Measurements from ENCODE around the gene MRTFA.
A peak's percentile ranks its signal among the peaks of the same experiment; 100 is the strongest.
"Not testable (repeated sequence)": the region's sequence is repeated elsewhere in the genome, so short reads cannot be mapped to it uniquely, and the experiment has no call there.

The MRTFA gene

GRCh38 chr22:40521046-40521445 lies 115.5 kb downstream of the MRTFA start:
- no peak for DNase-seq (ENCODE audit: low spot score)

GRCh38 chr22:40520562-40520961 lies 116.0 kb downstream of the MRTFA start:
- DNase-seq (ENCODE audit: low spot score): no peak

- DNase-seq (ENCODE audit: low spot score): no peak
These were observed 116.6 kb downstream of the MRTFA start for GRCh38 chr22:40519948-40520331.

- no peak for DNase-seq (ENCODE audit: low spot score)
These were observed 117.1 kb downstream of the MRTFA start for GRCh38 chr22:40519284-40519947.

GRCh38 chr22:40518840-40519239 lies 117.7 kb downstream of the MRTFA start:
- no peak for DNase-seq (ENCODE audit: low spot score)

- DNase-seq (ENCODE audit: low spot score): no peak
These were observed 118.9 kb downstream of the MRTFA start for GRCh38 chr22:40517631-40518030.

GRCh38 chr22:40516416-40516815 lies 120.1 kb downstream of the MRTFA start:
- DNase-seq (ENCODE audit: low spot score): no peak

GRCh38 chr22:40512426-40513136 lies 123.9 kb downstream of the MRTFA start:
- peak; percentile 80 for DNase-seq (ENCODE audit: low spot score)

GRCh38 chr22:40511604-40512003 lies 124.9 kb downstream of the MRTFA start:
- no peak for DNase-seq (ENCODE audit: low spot score)

GRCh38 chr22:40510631-40511364 lies 125.7 kb downstream of the MRTFA start:
- DNase-seq (ENCODE audit: low spot score): no peak

- DNase-seq (ENCODE audit: low spot score): peak; percentile 56
These were observed 127.0 kb downstream of the MRTFA start for GRCh38 chr22:40509401-40510134.

GRCh38 chr22:40508046-40508445 lies 128.5 kb downstream of the MRTFA start:
- not testable (repeated sequence) for DNase-seq (ENCODE audit: low spot score)

GRCh38 chr22:40507491-40507890 lies 129.0 kb downstream of the MRTFA start:
- no peak for DNase-seq (ENCODE audit: low spot score)

- no peak for DNase-seq (ENCODE audit: low spot score)
These were observed 129.8 kb downstream of the MRTFA start for GRCh38 chr22:40506762-40507161.

GRCh38 chr22:40504285-40505249 lies 132.0 kb downstream of the MRTFA start:
- DNase-seq (ENCODE audit: low spot score): no peak

- DNase-seq (ENCODE audit: low spot score): no peak
These were observed 133.6 kb downstream of the MRTFA start for GRCh38 chr22:40502919-40503318.

- DNase-seq (ENCODE audit: low spot score): not testable (repeated sequence)
These were observed 136.1 kb downstream of the MRTFA start for GRCh38 chr22:40500465-40500786.

GRCh38 chr22:40499209-40499623 lies 137.3 kb downstream of the MRTFA start:
- peak; percentile 77 for DNase-seq (ENCODE audit: low spot score)

- peak; percentile 61 for DNase-seq (ENCODE audit: low spot score)
These were observed 137.9 kb downstream of the MRTFA start for GRCh38 chr22:40498420-40499208.

- no peak for DNase-seq (ENCODE audit: low spot score)
These were observed 143.1 kb downstream of the MRTFA start for GRCh38 chr22:40493441-40493840.
